ENCODE data around the gene FAM32A.
"Not testable (repeated sequence)": the region's sequence is repeated elsewhere in the genome, so short reads cannot be mapped to it uniquely, and the experiment has no call there.

FAM32A gene

GRCh38 chr19:16166417-16166816 is 18.8 kb upstream of the FAM32A start:
- FAIRE-seq = no peak

GRCh38 chr19:16167055-16167454 is 18.2 kb upstream of the FAM32A start:
- FAIRE-seq = no peak

- no peak for FAIRE-seq
These were observed 16.6 kb upstream of the FAM32A start for GRCh38 chr19:16168465-16169081.

- FAIRE-seq = no peak
These were observed 15.1 kb upstream of the FAM32A start for GRCh38 chr19:16170134-16170533.

- FAIRE-seq = no peak
These were observed 9.3 kb upstream of the FAM32A start for GRCh38 chr19:16175954-16176353.

- FAIRE-seq = not testable (repeated sequence)
These were observed 6.3 kb upstream of the FAM32A start for GRCh38 chr19:16178866-16179265.

- FAIRE-seq = peak; percentile 79
These were observed 4.6 kb upstream of the FAM32A start for GRCh38 chr19:16180611-16181010.

GRCh38 chr19:16184665-16185122 is 516 bp upstream of the FAM32A start:
- no peak for FAIRE-seq

GRCh38 chr19:16185768-16186123 is 536 bp downstream of the FAM32A start:
- FAIRE-seq = no peak

GRCh38 chr19:16188521-16188920 is 3.3 kb downstream of the FAM32A start:
- no peak for FAIRE-seq

- no peak for FAIRE-seq
These were observed 5.0 kb downstream of the FAM32A start for GRCh38 chr19:16190198-16190597.

- FAIRE-seq = no peak
These were observed 5.5 kb downstream of the FAM32A start for GRCh38 chr19:16190736-16191135.

GRCh38 chr19:16191216-16191908 is 6.2 kb downstream of the FAM32A start:
- no peak for FAIRE-seq

GRCh38 chr19:16193466-16193865 is 8.3 kb downstream of the FAM32A start:
- no peak for FAIRE-seq

GRCh38 chr19:16197188-16197621 is 12.0 kb downstream of the FAM32A start:
- FAIRE-seq = no peak

GRCh38 chr19:16197622-16198369 is 12.6 kb downstream of the FAM32A start, which contains the start of gene AP1M1:
AP1M1 (plus strand) TSS chr19:16197911; CDS start chr19:16198027, 116 bp downstream.
- FAIRE-seq = peak; percentile 84

- no peak for FAIRE-seq
These were observed 13.1 kb downstream of the FAM32A start for GRCh38 chr19:16198370-16198651.

- FAIRE-seq = no peak
These were observed 14.2 kb downstream of the FAM32A start for GRCh38 chr19:16199275-16199932.

GRCh38 chr19:16200038-16201010 is 15.1 kb downstream of the FAM32A start:
- no peak for FAIRE-seq

- FAIRE-seq = no peak
These were observed 15.8 kb downstream of the FAM32A start for GRCh38 chr19:16201011-16201391.

GRCh38 chr19:16202320-16203255 is 17.4 kb downstream of the FAM32A start:
- FAIRE-seq = no peak
